HG02642 (cell line): ENCODE data around the gene MIEF1.

Experiments used
- ATAC-seq: cut with Tn5 transposase; IDR thresholded peaks from one replicate; pipeline ENCODE4 v1.9.1; 2021; ENCODE audit warnings: mild to moderate bottlenecking; ENCODE audit not compliant: unreplicated experiment, poor library complexity

The MIEF1 gene

DNA sequence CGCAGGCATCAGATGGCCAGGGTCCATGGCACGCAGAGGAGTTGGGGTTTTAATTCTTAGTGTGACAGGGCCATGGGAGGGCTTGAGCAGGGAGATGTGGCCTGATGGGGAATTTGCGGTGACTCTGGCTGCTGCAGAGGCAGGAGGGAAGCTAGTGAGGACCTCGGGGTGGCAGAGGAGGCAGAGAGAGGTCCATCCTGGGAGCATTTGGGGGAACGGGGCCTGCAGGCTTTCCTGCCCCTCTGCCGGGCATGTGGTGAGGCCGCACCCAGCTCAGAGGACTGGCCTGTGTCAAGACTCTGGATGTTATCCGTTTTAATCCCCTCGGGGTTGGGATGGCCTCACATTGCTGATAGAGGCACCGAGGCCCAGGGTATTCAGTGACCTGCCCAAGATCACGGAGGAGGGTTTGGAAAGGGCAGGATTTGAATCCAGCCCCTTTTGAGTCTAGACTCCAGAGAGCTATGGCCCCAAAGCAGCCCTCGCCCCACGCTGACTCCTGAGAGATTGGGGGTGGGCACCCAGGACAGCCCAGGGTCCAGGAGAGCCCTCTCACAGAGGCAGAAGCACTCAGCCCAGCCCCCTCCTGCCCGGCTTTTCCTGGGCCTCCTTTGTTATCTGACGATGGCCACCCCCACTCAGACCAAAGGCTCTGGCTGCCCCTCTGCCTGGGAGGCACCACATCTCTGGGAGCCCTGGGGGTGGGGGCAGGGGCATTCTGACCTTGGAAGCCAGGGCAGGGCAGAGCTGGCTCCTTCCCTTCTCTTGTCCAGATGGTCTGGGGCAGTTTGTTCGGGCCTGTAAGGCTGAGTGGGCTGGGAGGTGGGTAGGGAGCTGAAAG, 31.4 kb upstream of the MIEF1 start:
- no peak for ATAC-seq

GRCh38 chr22:39471381-39472141, 30.5 kb upstream of the MIEF1 start:
- peak; percentile 54 for ATAC-seq

GRCh38 chr22:39472570-39473556, 29.2 kb upstream of the MIEF1 start:
- ATAC-seq: no peak

DNA sequence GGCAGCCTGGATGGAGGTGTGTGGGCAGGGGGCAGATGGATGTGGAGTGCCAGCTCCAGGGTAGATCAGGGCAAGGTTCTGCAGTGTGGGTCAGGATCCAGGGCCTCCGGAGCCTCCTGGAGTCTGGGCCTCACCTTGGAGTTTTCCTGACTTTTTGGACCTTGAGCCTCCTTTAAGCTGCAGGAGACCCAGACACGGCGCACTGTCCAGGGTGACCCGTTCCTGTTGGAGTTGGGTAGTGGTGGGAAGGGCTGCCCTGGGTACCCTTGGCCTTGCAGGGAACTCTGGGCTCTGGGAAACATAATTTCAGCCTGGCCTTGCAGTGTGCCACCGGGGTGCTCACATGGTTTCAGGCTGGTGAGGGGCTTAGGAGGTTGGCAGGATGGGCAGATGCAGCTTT, 28.2 kb upstream of the MIEF1 start:
- no peak for ATAC-seq

GRCh38 chr22:39474351-39475111, 27.6 kb upstream of the MIEF1 start:
- ATAC-seq: no peak

DNA sequence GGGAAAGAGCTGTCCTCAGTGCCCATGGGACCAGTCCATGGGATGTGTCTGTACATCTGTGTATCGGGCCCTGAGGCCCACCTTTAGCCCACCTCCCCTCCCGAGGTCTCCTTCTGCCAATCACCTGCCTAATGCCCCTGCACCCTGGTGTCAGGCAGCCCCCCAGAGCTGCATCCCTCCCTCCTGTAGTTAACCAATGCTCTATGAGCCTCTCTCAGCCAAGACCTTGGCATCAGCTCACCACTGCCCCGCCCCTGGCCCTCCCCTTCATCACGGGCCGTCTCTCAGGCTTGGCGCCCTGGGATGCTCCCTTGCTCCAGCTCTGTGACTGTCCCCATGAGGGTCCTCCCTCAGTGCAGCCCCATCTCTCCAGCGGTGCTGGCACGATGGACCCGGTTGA, 26.8 kb upstream of the MIEF1 start:
- ATAC-seq: no peak

DNA sequence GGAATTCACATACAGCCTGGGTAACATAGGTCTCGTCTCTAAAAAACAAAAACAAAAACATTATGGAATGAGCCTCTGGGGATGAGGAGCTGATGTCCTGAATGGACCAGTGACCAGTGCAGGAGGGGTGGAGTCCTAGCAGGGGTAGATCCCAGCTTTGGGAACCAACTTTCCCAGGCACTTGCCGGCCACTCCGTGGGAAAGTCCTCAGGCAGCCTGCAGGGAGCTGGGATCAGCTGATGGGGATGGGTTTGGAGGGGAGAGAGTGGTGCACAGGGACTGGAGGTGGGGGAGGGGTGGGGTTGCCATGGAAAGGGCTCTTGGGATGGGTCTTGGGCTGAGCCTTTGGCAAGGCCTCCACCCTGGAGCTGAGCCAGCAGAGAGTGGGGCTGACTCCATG, 26.2 kb upstream of the MIEF1 start:
- no peak for ATAC-seq

DNA sequence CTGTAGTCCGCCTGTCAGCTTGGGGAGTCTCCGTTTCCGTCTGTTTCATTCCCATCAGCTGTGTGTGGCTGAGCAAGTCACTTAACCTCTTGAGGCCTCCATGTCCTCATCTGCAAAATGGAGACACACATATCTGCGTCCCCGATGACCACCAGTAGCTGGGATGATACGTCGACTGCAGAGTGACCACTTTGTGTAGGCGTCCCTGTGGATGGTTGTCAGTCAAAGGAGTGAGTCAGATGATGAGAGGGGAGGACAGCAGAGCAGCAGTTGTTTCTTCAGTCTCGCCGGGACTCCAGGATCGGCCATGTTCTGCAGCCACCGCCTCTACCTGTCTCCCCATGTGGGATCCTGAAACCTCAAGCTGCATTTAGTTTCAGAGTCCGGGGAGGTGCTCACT, 25.4 kb upstream of the MIEF1 start:
- ATAC-seq: no peak

GRCh38 chr22:39477542-39477941, 24.5 kb upstream of the MIEF1 start:
- no peak for ATAC-seq

GRCh38 chr22:39478441-39478850, 23.6 kb upstream of the MIEF1 start:
- no peak for ATAC-seq

DNA sequence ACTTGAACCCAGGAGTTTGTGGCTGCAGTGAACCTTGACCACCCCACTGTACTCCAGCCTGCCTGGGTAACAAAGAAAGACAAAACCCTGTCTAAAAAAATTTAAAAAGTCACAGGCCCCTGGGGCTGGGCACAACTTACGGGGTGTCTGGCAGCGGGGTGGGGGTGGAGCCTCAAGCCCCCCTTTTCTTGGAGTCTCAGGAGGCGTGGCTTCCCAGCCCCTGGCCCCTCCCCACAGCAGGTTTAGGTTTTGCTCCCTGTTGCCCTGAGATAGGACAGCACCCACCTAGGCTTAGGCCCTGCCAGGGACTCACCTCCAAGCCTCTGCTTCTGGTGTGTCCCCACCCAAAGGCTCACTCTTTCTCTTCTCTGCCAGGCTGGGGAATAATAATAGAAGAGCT, 22.8 kb upstream of the MIEF1 start:
- no peak for ATAC-seq

DNA sequence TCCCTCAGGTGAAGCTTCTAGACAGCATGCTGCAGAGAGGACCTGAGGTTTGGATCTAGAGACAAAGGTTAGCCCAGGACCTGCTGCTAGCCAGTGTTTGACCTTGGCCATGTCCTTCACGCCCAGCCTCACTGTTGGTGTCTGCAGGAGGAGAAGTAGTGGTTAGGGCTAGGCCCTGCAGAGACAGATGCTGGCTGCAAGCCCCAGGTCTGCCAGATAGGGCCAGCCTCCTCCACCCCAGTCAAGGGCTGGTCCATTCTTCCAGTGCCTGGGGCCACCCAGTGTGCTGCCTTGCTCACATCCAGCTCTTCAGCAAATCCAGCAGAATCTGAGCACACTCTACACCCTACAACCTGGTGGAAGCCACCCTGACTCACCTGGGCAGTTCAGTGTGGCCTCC, 21.5 kb upstream of the MIEF1 start:
- no peak for ATAC-seq

DNA sequence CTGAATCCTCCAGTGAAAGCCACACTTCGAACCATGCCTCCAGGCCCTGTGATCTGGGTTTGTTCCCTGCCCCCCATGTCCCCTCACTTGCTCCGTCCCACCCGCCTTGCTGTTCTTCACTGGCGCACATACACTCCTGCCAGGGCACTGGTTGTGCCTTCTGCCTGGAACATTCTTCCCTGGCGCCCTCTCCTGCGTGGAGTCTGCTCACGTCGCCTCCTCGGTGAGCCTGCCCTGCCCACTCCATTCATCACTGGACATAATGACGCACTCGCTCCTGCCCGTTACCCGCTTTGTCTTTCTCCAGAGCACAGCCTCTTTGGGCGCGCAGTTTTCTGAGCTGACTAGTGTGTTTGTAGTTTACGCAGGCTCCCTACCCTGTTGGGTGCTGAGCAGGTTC, 21.0 kb upstream of the MIEF1 start:
- no peak for ATAC-seq

DNA sequence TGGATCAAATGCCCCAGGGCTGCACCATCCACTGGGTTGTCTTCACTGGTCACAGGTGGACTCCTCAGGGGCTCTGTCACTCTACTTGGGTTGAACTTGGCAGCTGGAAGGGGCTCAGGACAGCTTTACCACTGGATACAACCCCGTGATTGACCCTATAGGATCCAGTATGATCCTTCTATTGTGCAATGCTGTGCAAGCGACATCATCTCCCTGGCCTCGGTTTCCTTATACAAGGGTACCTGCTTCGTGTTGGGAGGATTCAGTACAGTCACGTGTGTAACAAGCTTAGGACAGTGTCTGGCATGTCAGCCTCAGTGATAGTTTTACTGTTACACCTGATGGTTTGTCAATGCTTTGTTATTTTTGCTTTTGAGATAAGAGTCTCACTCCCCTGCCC, 20.5 kb upstream of the MIEF1 start:
- ATAC-seq: no peak

GRCh38 chr22:39482768-39483167, 19.3 kb upstream of the MIEF1 start:
- ATAC-seq: no peak

GRCh38 chr22:39486951-39487825, 14.9 kb upstream of the MIEF1 start:
- ATAC-seq: no peak

DNA sequence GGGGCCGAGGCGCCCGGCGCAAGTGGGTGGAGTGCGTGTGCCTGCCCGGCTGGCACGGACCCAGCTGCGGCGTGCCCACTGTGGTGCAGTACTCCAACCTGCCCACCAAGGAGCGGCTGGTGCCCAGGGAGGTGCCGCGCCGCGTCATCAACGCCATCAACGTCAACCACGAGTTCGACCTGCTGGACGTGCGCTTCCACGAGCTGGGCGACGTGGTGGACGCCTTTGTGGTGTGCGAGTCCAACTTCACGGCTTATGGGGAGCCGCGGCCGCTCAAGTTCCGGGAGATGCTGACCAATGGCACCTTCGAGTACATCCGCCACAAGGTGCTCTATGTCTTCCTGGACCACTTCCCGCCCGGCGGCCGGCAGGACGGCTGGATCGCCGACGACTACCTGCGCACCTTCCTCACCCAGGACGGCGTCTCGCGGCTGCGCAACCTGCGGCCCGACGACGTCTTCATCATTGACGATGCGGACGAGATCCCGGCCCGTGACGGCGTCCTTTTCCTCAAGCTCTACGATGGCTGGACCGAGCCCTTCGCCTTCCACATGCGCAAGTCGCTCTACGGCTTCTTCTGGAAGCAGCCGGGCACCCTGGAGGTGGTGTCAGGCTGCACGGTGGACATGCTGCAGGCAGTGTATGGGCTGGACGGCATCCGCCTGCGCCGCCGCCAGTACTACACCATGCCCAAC, 14.1 kb upstream of the MIEF1 start:
- no peak for ATAC-seq

- ATAC-seq: no peak
Measured at GRCh38 chr22:39488563-39489083, 13.5 kb upstream of the MIEF1 start.
